Measurements from ENCODE around the gene TANGO2. TPM values are rescaled to one million over a fixed set of nuclear protein-coding genes. Genes with fewer than 3 reads are reported as not detected.

TANGO2 gene
- total RNA-seq, 1 donor from 2014 or later: 14.8 TPM

- no peak for DNase-seq (ENCODE audit: low read depth)
- H3K4me3 ChIP-seq (ENCODE audit: low read depth, low read length): no peak overlapping the region
Observed at GRCh38 chr22:20002636-20003035, 18.3 kb upstream of the TANGO2 start.

GRCh38 chr22:20003304-20003703 lies 17.6 kb upstream of the TANGO2 start:
- TF ChIP-seq CTCF (conservative IDR thresholded peaks at IDR 0.05; ENCODE audit: low read depth, low read length): no peak
- no peak for DNase-seq (ENCODE audit: low read depth)
- no peak overlapping the region for H3K4me3 ChIP-seq (ENCODE audit: low read depth, low read length)

More at GRCh38 chr22:20002636-20003035, 18.3 kb upstream of the TANGO2 start:
- TF ChIP-seq CTCF (conservative IDR thresholded peaks at IDR 0.05; ENCODE audit: low read depth, low read length): no peak

GRCh38 chr22:20004464-20004863 lies 16.4 kb upstream of the TANGO2 start:
- H3K4me3 ChIP-seq (ENCODE audit: low read depth, low read length): no peak overlapping the region
- DNase-seq (ENCODE audit: low read depth): no peak
- no peak for TF ChIP-seq CTCF (conservative IDR thresholded peaks at IDR 0.05; ENCODE audit: low read depth, low read length)

GRCh38 chr22:20008221-20008995 lies 12.5 kb upstream of the TANGO2 start:
- no peak overlapping the region for H3K4me3 ChIP-seq (ENCODE audit: low read depth, low read length)
- TF ChIP-seq CTCF (conservative IDR thresholded peaks at IDR 0.05; ENCODE audit: low read depth, low read length): no peak
- no peak for DNase-seq (ENCODE audit: low read depth)

DNA sequence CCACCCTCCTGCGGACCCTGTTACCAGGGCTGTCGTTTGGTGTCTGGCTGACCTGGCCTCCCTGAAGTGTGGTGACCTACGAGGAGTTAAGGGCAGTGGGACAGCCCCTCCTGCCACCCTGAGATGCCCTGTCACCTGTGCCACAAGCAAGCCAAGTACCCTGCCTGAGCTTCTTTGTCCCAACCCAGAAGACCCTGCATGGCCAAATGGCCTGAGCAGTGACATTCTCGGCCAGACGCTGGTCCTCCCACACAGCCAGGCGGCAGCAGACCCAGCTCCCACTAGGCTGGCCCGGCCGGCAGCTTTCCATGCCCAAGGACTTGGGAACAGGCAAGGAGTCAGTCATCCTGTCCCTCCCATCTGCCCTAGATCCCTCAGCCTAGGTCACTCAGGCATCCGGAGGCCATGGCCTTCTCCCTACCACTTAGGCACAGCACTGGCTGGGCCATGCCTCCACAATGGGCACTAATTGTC lies 11.9 kb upstream of the TANGO2 start:
- no peak overlapping the region for H3K4me3 ChIP-seq (ENCODE audit: low read depth, low read length)
- DNase-seq (ENCODE audit: low read depth): no peak
- no peak for TF ChIP-seq CTCF (conservative IDR thresholded peaks at IDR 0.05; ENCODE audit: low read depth, low read length)

DNA sequence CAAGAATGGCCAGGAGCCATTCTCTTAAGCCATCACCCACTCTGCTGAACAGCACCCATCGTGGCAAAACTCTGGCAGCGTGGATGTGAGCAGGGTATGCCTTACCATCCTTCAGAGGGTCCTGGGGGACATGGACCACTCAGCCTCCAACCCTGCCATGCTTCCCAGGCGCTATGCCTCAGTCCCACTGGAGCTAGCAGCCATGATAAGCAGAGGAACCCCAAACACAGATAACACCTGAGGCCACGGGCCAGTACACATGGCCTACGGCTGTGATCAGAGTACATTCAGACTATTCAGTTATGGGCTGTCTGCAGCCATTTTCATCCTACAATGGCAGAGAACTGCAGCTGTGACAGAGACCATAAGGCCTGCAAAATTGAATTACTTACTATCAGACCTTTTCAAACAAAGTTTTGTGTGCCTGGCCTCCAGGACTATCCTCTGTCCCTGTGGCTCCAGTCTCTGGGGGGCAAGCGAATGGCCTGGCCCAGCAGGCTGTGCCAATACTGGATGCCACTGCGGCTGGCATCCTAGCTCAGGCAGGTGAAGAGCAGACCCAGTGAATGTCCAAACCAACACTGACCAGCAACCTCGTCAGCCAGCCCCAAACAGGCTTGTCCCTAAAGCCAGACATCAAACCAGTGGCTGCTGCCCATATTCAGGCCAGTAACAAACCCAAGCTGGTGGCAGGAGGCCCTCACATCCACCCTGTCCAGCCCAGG lies 11.2 kb upstream of the TANGO2 start:
- TF ChIP-seq CTCF (conservative IDR thresholded peaks at IDR 0.05; ENCODE audit: low read depth, low read length): no peak
- no peak overlapping the region for H3K4me3 ChIP-seq (ENCODE audit: low read depth, low read length)
- DNase-seq (ENCODE audit: low read depth): no peak
